Neural cell (in vitro differentiated cells): Measurements from ENCODE around the gene LONRF2. TPM values are rescaled to one million over a fixed set of nuclear protein-coding genes. Genes with fewer than 3 reads are reported as not detected.

Experiments
- H2AFZ ChIP-seq: fragments of 200-600, 300-800 bp; sonication (generic), shearing (Covaris generic); 2 replicates; pipeline ENCODE4 v1.6.0; 2014; ENCODE audit warnings: low read depth, mild to moderate bottlenecking, antibody characterized with exemption, low read length, moderate library complexity
- H3F3A ChIP-seq: fragments of 200-600 bp; shearing (Covaris generic); 2 replicates; pipeline ENCODE4 v1.6.1; 2016; ENCODE audit warnings: mild to moderate bottlenecking, moderate library complexity, mixed read lengths, antibody characterized with exemption, low read length; ENCODE audit not compliant: insufficient read depth, poor library complexity, severe bottlenecking
- H3K27ac ChIP-seq: fragments of 200-600, 300-800 bp; sonication (generic), shearing (Covaris generic); 2 replicates; pipeline ENCODE4 v1.5.1; 2014; ENCODE audit warnings: mild to moderate bottlenecking, low read length, moderate library complexity
- H3K27me3 ChIP-seq: fragments of 300-800, 200-600 bp; sonication (generic), shearing (Covaris generic); 2 replicates; pipeline ENCODE4 v1.6.0; 2014; ENCODE audit warnings: mild to moderate bottlenecking, low read depth, low read length, moderate library complexity; ENCODE audit not compliant: insufficient read depth
- H3K36me3 ChIP-seq: fragments of 300-800, 200-600 bp; sonication (generic), shearing (Covaris generic); 2 replicates; pipeline ENCODE4 v1.5.1; 2014; ENCODE audit warnings: mild to moderate bottlenecking, antibody characterized with exemption, low read length, moderate library complexity; ENCODE audit not compliant: insufficient read depth
- H3K4me2 ChIP-seq: fragments of 300-800, 200-600 bp; sonication (generic), shearing (Covaris generic); 2 replicates; pipeline ENCODE4 v1.6.0; 2014; ENCODE audit warnings: mild to moderate bottlenecking, low read length
- H3K4me3 ChIP-seq: fragments of 300-800, 200-600 bp; sonication (generic), shearing (Covaris generic); 2 replicates; pipeline ENCODE4 v1.5.1; 2014; ENCODE audit warnings: mild to moderate bottlenecking, low read length, moderate library complexity
- H3K79me2 ChIP-seq: fragments of 200-600 bp; shearing (Covaris generic); replicated peaks from 2 replicates; pipeline ENCODE4 v1.6.0; 2014; ENCODE audit warnings: mild to moderate bottlenecking, low read length, moderate library complexity; ENCODE audit not compliant: insufficient read depth
- H3K9ac ChIP-seq: fragments of 300-800, 200-600 bp; sonication (generic), shearing (Covaris generic); 2 replicates; pipeline ENCODE4 v1.6.1; 2016; ENCODE audit warnings: mild to moderate bottlenecking, low read length, mixed read lengths
- H3K9me2 ChIP-seq: fragments of 200-600 bp; shearing (Covaris generic); 2 replicates; pipeline ENCODE4 v1.6.1; 2016; ENCODE audit warnings: mild to moderate bottlenecking, low read length, mixed read lengths; ENCODE audit not compliant: insufficient read depth
- H3K9me3 ChIP-seq: fragments of 200-600, 300-800 bp; sonication (generic), shearing (Covaris generic); 2 replicates; pipeline ENCODE4 v1.6.1; 2016; ENCODE audit warnings: mild to moderate bottlenecking, mixed run types, low read length, moderate library complexity, mixed read lengths
- H4K20me1 ChIP-seq: fragments of 200-600 bp; shearing (Covaris generic); 2 replicates; pipeline ENCODE4 v1.6.1; 2016; ENCODE audit warnings: mild to moderate bottlenecking, mixed run types; ENCODE audit not compliant: insufficient read depth
- CTCF ChIP-seq: fragments of 450-650 bp; IDR thresholded peaks from 2 replicates; pipeline ENCODE4 v1.5.1; 2014; ENCODE audit warnings: antibody characterized with exemption, mild to moderate bottlenecking, moderate library complexity; ENCODE audit not compliant: poor library complexity, severe bottlenecking
- EP300 ChIP-seq: fragments of 450-650 bp; conservative IDR thresholded peaks from 2 replicates; pipeline ENCODE4 v1.6.1; 2014; ENCODE audit warnings: antibody characterized with exemption, mild to moderate bottlenecking, moderate library complexity; ENCODE audit not compliant: poor library complexity, severe bottlenecking
- EZH2 ChIP-seq: fragments of 200-600, 300-800 bp; shearing (Covaris generic), sonication (generic); IDR thresholded peaks from 2 replicates; pipeline ENCODE4 v1.6.1; 2014; ENCODE audit warnings: antibody characterized with exemption, low read length, borderline replicate concordance, mild to moderate bottlenecking; ENCODE audit not compliant: insufficient read depth, poor library complexity, severe bottlenecking
- MXI1 ChIP-seq: fragments of 450-650 bp; conservative IDR thresholded peaks from 2 replicates; pipeline ENCODE4 v1.6.1; 2014; ENCODE audit warnings: antibody characterized with exemption, mild to moderate bottlenecking; ENCODE audit not compliant: poor library complexity, severe bottlenecking
- POLR2AphosphoS5 ChIP-seq: IDR thresholded peaks from 2 replicates; pipeline ENCODE4 v1.6.1; 2012
- RAD21 ChIP-seq: fragments of 450-650 bp; conservative IDR thresholded peaks from 2 replicates; pipeline ENCODE4 v1.6.1; 2014; ENCODE audit warnings: antibody characterized with exemption, mild to moderate bottlenecking, moderate library complexity
- REST ChIP-seq: IDR thresholded peaks from 2 replicates; pipeline ENCODE4 v1.6.1; 2012; ENCODE audit warnings: borderline replicate concordance
- SMC3 ChIP-seq: fragments of 450-650 bp; conservative IDR thresholded peaks from 2 replicates; pipeline ENCODE4 v1.6.1; 2014; ENCODE audit warnings: antibody characterized with exemption, mild to moderate bottlenecking, moderate library complexity; ENCODE audit not compliant: poor library complexity
- TAF1 ChIP-seq: IDR thresholded peaks from 2 replicates; pipeline ENCODE4 v1.6.1; 2012; ENCODE audit warnings: low read depth
- polyA plus RNA-seq: library from polyadenylated mRNA; depleted of rRNA; stranded (reverse); fragments of >200 nt; gene quantifications from 2 replicates; pipeline ENCODE4 v1.2.3, GENCODE V29; 2014

Gene LONRF2
- polyA plus RNA-seq, 1 donor from 2014 or later = 20.7 TPM

- TF ChIP-seq RAD21 = no peak
- no peak for TF ChIP-seq REST
- TF ChIP-seq MXI1 = no peak
- no peak for TF ChIP-seq EP300
- no peak for TF ChIP-seq TAF1
- TF ChIP-seq POLR2AphosphoS5 = no peak
- TF ChIP-seq SMC3 = no peak
- no peak for TF ChIP-seq EZH2
- no peak for TF ChIP-seq CTCF
- no peak overlapping the region for H3K4me2 ChIP-seq
Observed at GRCh38 chr2:100238471-100238870, 83.8 kb downstream of the LONRF2 start.

GRCh38 chr2:100237770-100238169 is 84.5 kb downstream of the LONRF2 start:
- TF ChIP-seq MXI1 = no peak
- no peak for TF ChIP-seq POLR2AphosphoS5
- TF ChIP-seq CTCF = no peak
- TF ChIP-seq SMC3 = no peak
- TF ChIP-seq EP300 = no peak
- no peak for TF ChIP-seq TAF1
- Histone ChIP-seq H3K9me2 (no peaks in the 10 kb centered on the region), H3K4me3 (no peak overlapping the region), H3K27ac (no peak overlapping the region), H3K27me3 (no peaks in the 10 kb centered on the region), H3K9me3 (no peaks in the 10 kb centered on the region), H3F3A (no peaks in the 10 kb centered on the region), H3K9ac (no peak overlapping the region), H4K20me1 (no peaks in the 10 kb centered on the region), H2AFZ (no peak overlapping the region), H3K36me3 (no peaks in the 10 kb centered on the region), H3K79me2 (no peaks in the 10 kb centered on the region), H3K4me2 (no peak overlapping the region)

More at GRCh38 chr2:100238471-100238870, 83.8 kb downstream of the LONRF2 start:
- no peaks in the 10 kb centered on the region for H3K27me3 ChIP-seq
- H3K79me2 ChIP-seq = no peaks in the 10 kb centered on the region
- H4K20me1 ChIP-seq = no peaks in the 10 kb centered on the region
- H3K9me2 ChIP-seq = no peaks in the 10 kb centered on the region
- H3K27ac ChIP-seq = no peak overlapping the region
- H3K9ac ChIP-seq = no peak overlapping the region
- no peaks in the 10 kb centered on the region for H3K36me3 ChIP-seq
- H3K9me3 ChIP-seq = no peaks in the 10 kb centered on the region
- no peaks in the 10 kb centered on the region for H3F3A ChIP-seq
- no peak overlapping the region for H3K4me3 ChIP-seq
- no peak overlapping the region for H2AFZ ChIP-seq
